HFFc6 (cell line): Measurements from ENCODE around the gene HES7. TPM values are rescaled to one million over a fixed set of nuclear protein-coding genes. Genes with fewer than 3 reads are reported as not detected.
A peak's percentile ranks its signal among the peaks of the same experiment; 100 is the strongest.

ENCODE experiments used
- DNase-seq: peaks from one replicate; pipeline ENCODE4 v3.0.0-alpha.2; 2018
- H3K27ac Mint-ChIP-seq: 2 replicates; pipeline ENCODE4 v1.8.0; 2020; ENCODE audit warnings: mild to moderate bottlenecking, mixed read lengths
- H3K27me3 Mint-ChIP-seq: 2 replicates; pipeline ENCODE4 v1.8.0; 2021; ENCODE audit warnings: mild to moderate bottlenecking, moderate library complexity, mixed read lengths; ENCODE audit not compliant: insufficient read depth
- H3K36me3 Mint-ChIP-seq: 2 replicates; pipeline ENCODE4 v1.8.0; 2021; ENCODE audit warnings: low read depth, mixed read lengths
- H3K4me1 Mint-ChIP-seq: 2 replicates; pipeline ENCODE4 v1.8.0; 2020; ENCODE audit warnings: low read depth, mixed read lengths
- H3K4me3 Mint-ChIP-seq: 2 replicates; pipeline ENCODE4 v1.8.0; 2020; ENCODE audit warnings: mild to moderate bottlenecking, moderate library complexity, mixed read lengths
- H3K9me3 Mint-ChIP-seq: 2 replicates; pipeline ENCODE4 v1.8.0; 2020; ENCODE audit warnings: mild to moderate bottlenecking, mixed read lengths
- total RNA-seq, 6 experiments: library from RNA; stranded (reverse); fragmentation: NEBNext Ultra II Directional; extraction: Animal tissue kit (Norgen Biotek cat#: 25700); gene quantifications; 2 replicates in 1 of 6; 3 replicates in 5 of 6; pipeline ENCODE4 v1.2.3, GENCODE V29; 2021
- TF ChIP-seq, protein P1 (sequence below): fragments of 200-600 bp; sonication (generic); IDR thresholded peaks from 2 replicates; pipeline ENCODE4 v1.5.0; 2021; ENCODE audit warnings: antibody characterized with exemption, mild to moderate bottlenecking

The HES7 gene
- total RNA-seq, 6 experiments from 2014 or later, result 0.24 to 0.54 (median 0.41) TPM

DNA sequence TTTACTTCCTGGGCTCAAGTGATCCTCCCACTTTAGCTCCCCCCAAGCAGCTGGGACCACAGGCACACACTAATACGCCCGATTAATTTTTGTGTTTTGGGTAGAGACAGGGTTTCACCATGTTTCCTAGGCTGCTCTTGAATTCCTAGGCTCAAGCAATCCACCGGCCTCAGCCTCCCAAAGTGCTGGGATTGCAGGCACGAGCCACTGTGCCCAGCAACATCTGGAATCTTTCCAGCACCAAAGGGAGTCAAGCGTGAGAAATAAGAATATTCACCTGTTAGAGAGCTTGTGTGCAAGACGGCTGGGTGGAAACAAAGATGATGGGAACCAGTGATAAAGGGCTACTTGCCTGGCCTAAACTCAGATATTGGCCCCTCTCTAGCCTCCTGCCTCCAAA, 22.2 kb downstream of the HES7 start:
- Mint-ChIP-seq H3K4me3 (no peak overlapping the region), H3K9me3 (no peaks in the 10 kb centered on the region), H3K27me3 (peaks cover 9% of the 10 kb centered on the region), H3K36me3 (no peaks in the 10 kb centered on the region), H3K4me1 (peaks cover 18% of the 10 kb centered on the region), H3K27ac (no peak overlapping the region)
- TF ChIP-seq, protein P1, sequence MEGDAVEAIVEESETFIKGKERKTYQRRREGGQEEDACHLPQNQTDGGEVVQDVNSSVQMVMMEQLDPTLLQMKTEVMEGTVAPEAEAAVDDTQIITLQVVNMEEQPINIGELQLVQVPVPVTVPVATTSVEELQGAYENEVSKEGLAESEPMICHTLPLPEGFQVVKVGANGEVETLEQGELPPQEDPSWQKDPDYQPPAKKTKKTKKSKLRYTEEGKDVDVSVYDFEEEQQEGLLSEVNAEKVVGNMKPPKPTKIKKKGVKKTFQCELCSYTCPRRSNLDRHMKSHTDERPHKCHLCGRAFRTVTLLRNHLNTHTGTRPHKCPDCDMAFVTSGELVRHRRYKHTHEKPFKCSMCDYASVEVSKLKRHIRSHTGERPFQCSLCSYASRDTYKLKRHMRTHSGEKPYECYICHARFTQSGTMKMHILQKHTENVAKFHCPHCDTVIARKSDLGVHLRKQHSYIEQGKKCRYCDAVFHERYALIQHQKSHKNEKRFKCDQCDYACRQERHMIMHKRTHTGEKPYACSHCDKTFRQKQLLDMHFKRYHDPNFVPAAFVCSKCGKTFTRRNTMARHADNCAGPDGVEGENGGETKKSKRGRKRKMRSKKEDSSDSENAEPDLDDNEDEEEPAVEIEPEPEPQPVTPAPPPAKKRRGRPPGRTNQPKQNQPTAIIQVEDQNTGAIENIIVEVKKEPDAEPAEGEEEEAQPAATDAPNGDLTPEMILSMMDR, result no peak
- DNase-seq, result no peak

DNA sequence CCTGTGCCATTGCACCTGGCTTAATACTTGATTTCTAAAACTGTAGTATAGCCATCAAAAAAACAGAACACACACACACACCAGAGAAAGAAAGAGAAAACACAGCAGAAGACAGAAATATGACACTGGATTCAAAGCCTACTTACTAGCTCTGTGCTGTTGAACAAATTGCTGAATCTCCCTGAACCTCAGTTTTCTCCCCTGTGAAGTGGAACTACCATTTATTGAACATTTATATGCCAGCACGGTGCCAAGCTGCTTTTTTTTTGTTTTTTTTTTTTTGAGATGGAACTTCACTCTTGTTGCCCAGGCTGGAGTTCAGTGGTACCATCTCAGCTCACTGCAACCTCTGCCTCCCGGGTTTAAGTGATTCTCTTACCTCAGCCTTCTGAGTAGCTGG, 23.1 kb downstream of the HES7 start:
- H3K27me3 Mint-ChIP-seq, result peaks cover 15% of the 10 kb centered on the region

DNA sequence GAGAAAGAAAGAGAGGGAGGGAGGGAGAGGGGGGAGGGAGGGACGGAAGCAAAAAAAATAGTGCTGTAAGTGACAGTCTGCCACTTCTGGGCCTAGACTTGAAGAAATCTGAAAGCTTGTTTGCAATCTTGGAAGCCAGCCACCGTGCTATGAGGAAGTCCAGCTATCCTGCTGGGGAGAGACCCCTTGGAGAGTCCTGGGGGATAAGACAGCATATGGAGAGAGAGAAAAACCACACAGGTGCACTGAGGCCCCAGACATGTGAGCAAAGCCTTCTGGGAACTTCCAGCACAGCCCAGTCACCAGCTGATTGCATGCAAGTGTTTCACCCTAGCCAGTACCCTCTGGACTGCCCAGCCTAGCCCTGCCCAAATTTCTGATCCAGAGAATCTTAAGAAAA, 23.8 kb downstream of the HES7 start:
- H3K27me3 Mint-ChIP-seq, result peaks cover 21% of the 10 kb centered on the region
- H3K4me1 Mint-ChIP-seq, result 0 out of 2 replicates have a peak, but pooled peaks cover 8% of the 10 kb centered on the region
- H3K9me3 Mint-ChIP-seq, result no peaks in the 10 kb centered on the region
- H3K27ac Mint-ChIP-seq, result no peak overlapping the region
- no peaks in the 10 kb centered on the region for H3K36me3 Mint-ChIP-seq
- H3K4me3 Mint-ChIP-seq, result no peak overlapping the region
- TF ChIP-seq, protein P1, result no peak
- no peak for DNase-seq

More for the DNA sequence above, 23.1 kb downstream of the HES7 start:
- H3K36me3 Mint-ChIP-seq, result no peaks in the 10 kb centered on the region
- H3K4me3 Mint-ChIP-seq, result no peak overlapping the region
- H3K27ac Mint-ChIP-seq, result no peak overlapping the region
- H3K4me1 Mint-ChIP-seq, result peaks cover 9% of the 10 kb centered on the region
- no peaks in the 10 kb centered on the region for H3K9me3 Mint-ChIP-seq
- DNase-seq, result no peak
- TF ChIP-seq, protein P1, result no peak

GRCh38 chr17:8096541-8096940, 27.4 kb downstream of the HES7 start:
- peaks cover 25% of the 10 kb centered on the region for H3K27me3 Mint-ChIP-seq
- no peaks in the 10 kb centered on the region for H3K9me3 Mint-ChIP-seq
- no peaks in the 10 kb centered on the region for H3K36me3 Mint-ChIP-seq
- no peak overlapping the region for H3K27ac Mint-ChIP-seq
- H3K4me3 Mint-ChIP-seq, result no peak overlapping the region
- no peak for DNase-seq
- H3K4me1 Mint-ChIP-seq, result no peaks in the 10 kb centered on the region
- TF ChIP-seq, protein P1, result no peak

GRCh38 chr17:8095361-8095760, 28.5 kb downstream of the HES7 start:
- Mint-ChIP-seq H3K36me3 (no peaks in the 10 kb centered on the region), H3K9me3 (no peaks in the 10 kb centered on the region), H3K27me3 (peaks cover 34% of the 10 kb centered on the region), H3K4me1 (no peaks in the 10 kb centered on the region), H3K27ac (no peak overlapping the region), H3K4me3 (no peak overlapping the region)
- TF ChIP-seq, protein P1, result peak; percentile 11; the same call in 1 of the 2 replicates
- DNase-seq, result no peak
